Measurements from ENCODE around the gene TOMM40L.

Gene TOMM40L

GRCh38 chr1:161261261-161262235, 35.7 kb downstream of the TOMM40L start:
- peaks cover 18% of the 10 kb centered on the region for H3K4me1 ChIP-seq (ENCODE audit: insufficient read depth, low read length)
- peaks cover 0 to 13% of the 10 kb centered on the region in 2 donors for H3K27me3 ChIP-seq (ENCODE audit: control insufficient read depth in 1 of 2, insufficient read depth in 2 of 2, low read length in 2 of 2)
- H3K36me3 ChIP-seq (ENCODE audit: insufficient read depth, low read length) = no peaks in the 10 kb centered on the region
- no peak overlapping the region for H3K27ac ChIP-seq (ENCODE audit: low read depth, low read length)
- H3K9ac ChIP-seq (ENCODE audit: low read length) = no peak overlapping the region
- H3K9me3 ChIP-seq (ENCODE audit: low read length) = peaks cover 6% of the 10 kb centered on the region
- no peak overlapping the region for H3K4me3 ChIP-seq (ENCODE audit: low read depth in 1 of 2, low read length in 2 of 2)

DNA sequence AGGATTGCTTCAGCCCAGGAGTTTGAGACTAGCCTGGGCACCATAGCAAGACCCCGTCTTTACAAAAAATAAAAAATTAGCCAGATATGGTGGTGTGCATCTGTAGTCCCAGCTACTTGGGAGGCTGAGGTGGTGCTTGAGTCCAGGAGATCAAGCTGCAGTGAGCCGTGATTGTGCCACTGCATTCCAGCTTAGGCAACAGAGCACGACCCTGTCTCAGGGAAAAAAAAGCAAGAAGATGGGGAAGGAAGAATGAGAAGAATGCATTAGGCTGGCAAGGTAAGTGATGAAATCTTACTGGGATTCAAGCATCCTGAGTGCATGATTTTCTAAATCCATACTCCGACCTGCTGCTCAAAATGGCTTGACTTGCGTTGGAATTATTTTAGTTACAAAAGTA, 39.4 kb downstream of the TOMM40L start:
- no peak overlapping the region for H3K9ac ChIP-seq (ENCODE audit: low read length)
- H3K4me3 ChIP-seq (ENCODE audit: low read depth in 1 of 2, low read length in 2 of 2) = no peak overlapping the region
- H3K27me3 ChIP-seq (ENCODE audit: control insufficient read depth in 1 of 2, insufficient read depth in 2 of 2, low read length in 2 of 2) = no peaks in the 10 kb centered on the region
- H3K4me1 ChIP-seq (ENCODE audit: insufficient read depth, low read length) = peaks cover 22% of the 10 kb centered on the region
- H3K36me3 ChIP-seq (ENCODE audit: insufficient read depth, low read length) = no peaks in the 10 kb centered on the region
- no peaks in the 10 kb centered on the region for H3K9me3 ChIP-seq (ENCODE audit: low read length)
- no peak overlapping the region for H3K27ac ChIP-seq (ENCODE audit: low read depth, low read length)

DNA sequence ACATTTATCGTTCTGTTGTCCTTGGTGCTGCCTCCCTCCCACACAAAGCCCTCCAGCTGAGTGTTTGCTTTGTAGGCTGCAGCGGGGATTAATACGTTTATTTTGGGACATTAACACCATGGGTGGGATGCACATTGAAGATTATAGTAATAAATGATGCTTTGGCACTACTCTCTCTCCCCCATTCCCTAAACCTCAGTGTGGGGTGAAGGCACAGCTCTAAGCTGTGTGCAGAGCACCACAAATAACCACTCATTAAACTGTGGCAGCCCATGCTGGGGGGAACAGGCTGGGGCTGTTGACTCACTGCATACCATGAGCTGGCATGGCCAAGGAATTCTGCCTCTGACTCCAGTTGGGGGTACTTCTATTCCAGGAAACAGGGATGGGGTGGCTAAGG, 40.3 kb downstream of the TOMM40L start:
- Histone ChIP-seq H3K9ac (ENCODE audit: low read length) (no peak overlapping the region), H3K27me3 (ENCODE audit: control insufficient read depth in 1 of 2, insufficient read depth in 2 of 2, low read length in 2 of 2) (no peaks in the 10 kb centered on the region), H3K4me1 (ENCODE audit: insufficient read depth, low read length) (peaks cover 16% of the 10 kb centered on the region), H3K4me3 (ENCODE audit: low read depth in 1 of 2, low read length in 2 of 2) (no peak overlapping the region), H3K9me3 (ENCODE audit: low read length) (no peaks in the 10 kb centered on the region), H3K36me3 (ENCODE audit: insufficient read depth, low read length) (no peaks in the 10 kb centered on the region), H3K27ac (ENCODE audit: low read depth, low read length) (peak overlapping the region; percentile 29)

DNA sequence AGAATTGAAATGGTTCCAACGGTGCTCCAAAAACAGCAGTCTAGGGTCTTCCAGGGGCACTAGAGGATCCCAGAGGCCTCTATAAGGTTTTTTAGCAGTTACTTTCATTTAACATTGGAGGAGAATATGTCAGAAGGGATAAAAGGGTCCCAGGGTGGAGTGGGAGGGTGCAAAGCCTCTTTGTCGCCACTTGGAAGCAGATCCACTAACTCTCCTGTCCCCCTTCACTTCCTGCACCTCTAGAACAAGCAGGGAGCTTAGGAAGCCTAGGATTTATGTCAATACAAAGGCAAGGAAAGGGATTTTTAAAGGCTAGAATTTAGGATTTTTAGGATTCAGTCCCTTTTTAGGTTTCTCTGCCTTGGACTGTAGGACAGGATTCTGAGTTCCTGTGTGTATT, 41.0 kb downstream of the TOMM40L start:
- H3K4me1 ChIP-seq (ENCODE audit: insufficient read depth, low read length) = peaks cover 16% of the 10 kb centered on the region
- H3K27me3 ChIP-seq (ENCODE audit: control insufficient read depth in 1 of 2, insufficient read depth in 2 of 2, low read length in 2 of 2) = no peaks in the 10 kb centered on the region
- no peak overlapping the region for H3K4me3 ChIP-seq (ENCODE audit: low read depth in 1 of 2, low read length in 2 of 2)
- no peak overlapping the region for H3K9ac ChIP-seq (ENCODE audit: low read length)
- H3K9me3 ChIP-seq (ENCODE audit: low read length) = no peaks in the 10 kb centered on the region
- H3K36me3 ChIP-seq (ENCODE audit: insufficient read depth, low read length) = no peaks in the 10 kb centered on the region
- H3K27ac ChIP-seq (ENCODE audit: low read depth, low read length) = peak overlapping the region; percentile 54

- Histone ChIP-seq H3K4me1 (ENCODE audit: insufficient read depth, low read length) (peaks cover 16% of the 10 kb centered on the region), H3K36me3 (ENCODE audit: insufficient read depth, low read length) (no peaks in the 10 kb centered on the region), H3K4me3 (ENCODE audit: low read depth in 1 of 2, low read length in 2 of 2) (no peak overlapping the region), H3K9ac (ENCODE audit: low read length) (no peak overlapping the region), H3K27ac (ENCODE audit: low read depth, low read length) (no peak overlapping the region), H3K9me3 (ENCODE audit: low read length) (no peaks in the 10 kb centered on the region), H3K27me3 (ENCODE audit: control insufficient read depth in 1 of 2, insufficient read depth in 2 of 2, low read length in 2 of 2) (no peaks in the 10 kb centered on the region)
Measured at GRCh38 chr1:161267321-161267720, 41.5 kb downstream of the TOMM40L start.

DNA sequence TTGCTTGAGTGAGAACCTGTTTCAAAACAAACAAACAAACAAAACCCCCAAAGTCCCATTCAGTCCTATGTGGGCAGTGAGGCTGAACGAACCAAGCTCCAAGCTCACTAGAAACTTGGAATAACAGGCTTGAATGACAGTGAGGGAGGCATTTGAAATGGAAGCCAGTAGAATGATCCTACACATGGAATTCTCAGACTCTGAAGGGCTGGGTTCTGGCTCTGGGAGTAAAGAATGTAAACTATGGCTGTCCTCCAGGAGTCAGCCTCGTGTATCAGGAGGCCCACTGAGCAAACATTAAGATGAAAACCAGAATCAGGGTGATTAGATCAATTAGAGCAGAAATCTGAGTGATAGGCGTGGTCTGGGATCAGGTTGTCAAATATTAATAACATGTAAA, 47.5 kb downstream of the TOMM40L start:
- H3K36me3 ChIP-seq (ENCODE audit: insufficient read depth, low read length) = no peaks in the 10 kb centered on the region
- H3K9me3 ChIP-seq (ENCODE audit: low read length) = no peaks in the 10 kb centered on the region
- no peak overlapping the region for H3K9ac ChIP-seq (ENCODE audit: low read length)
- H3K27ac ChIP-seq (ENCODE audit: low read depth, low read length) = no peak overlapping the region
- H3K4me3 ChIP-seq (ENCODE audit: low read depth in 1 of 2, low read length in 2 of 2) = no peak overlapping the region
- no peaks in the 10 kb centered on the region for H3K27me3 ChIP-seq (ENCODE audit: control insufficient read depth in 1 of 2, insufficient read depth in 2 of 2, low read length in 2 of 2)
- peaks cover 20% of the 10 kb centered on the region for H3K4me1 ChIP-seq (ENCODE audit: insufficient read depth, low read length)

- no peaks in the 10 kb centered on the region for H3K9me3 ChIP-seq (ENCODE audit: low read length)
- no peaks in the 10 kb centered on the region for H3K27me3 ChIP-seq (ENCODE audit: control insufficient read depth in 1 of 2, insufficient read depth in 2 of 2, low read length in 2 of 2)
- H3K36me3 ChIP-seq (ENCODE audit: insufficient read depth, low read length) = no peaks in the 10 kb centered on the region
Measured at GRCh38 chr1:161274874-161275273, 49.0 kb downstream of the TOMM40L start.

More at GRCh38 chr1:161274874-161275273, 49.0 kb downstream of the TOMM40L start:
- no peak overlapping the region for H3K9ac ChIP-seq (ENCODE audit: low read length)
- H3K4me3 ChIP-seq (ENCODE audit: low read depth in 1 of 2, low read length in 2 of 2) = no peak overlapping the region
- peaks cover 20% of the 10 kb centered on the region for H3K4me1 ChIP-seq (ENCODE audit: insufficient read depth, low read length)
- H3K27ac ChIP-seq (ENCODE audit: low read depth, low read length) = no peak overlapping the region

Data from muscle layer of colon (tissue), 2 donors.